Smooth muscle cell (in vitro differentiated cells): Measurements from ENCODE around the gene DPP4. TPM values are rescaled to one million over a fixed set of nuclear protein-coding genes. Genes with fewer than 3 reads are reported as not detected.

Source experiments
- DNase-seq: peaks from one replicate; lab custom pipeline; 2025; ENCODE audit not compliant: unreplicated experiment; lab: John Stamatoyannopoulos, UW
- H2AFZ ChIP-seq: fragments of 200-600 bp; sonication (generic); 2 replicates; pipeline ENCODE4 v1.6.0; 2016; ENCODE audit warnings: antibody characterized with exemption, low read depth, mild to moderate bottlenecking
- H3F3A ChIP-seq: fragments of 200-600 bp; sonication (generic); 2 replicates; pipeline ENCODE4 v1.6.0; 2017; ENCODE audit warnings: antibody characterized with exemption, low read depth
- H3K27ac ChIP-seq: fragments of 200-600 bp; sonication (generic); 2 replicates; pipeline ENCODE4 v1.5.1; 2016; ENCODE audit warnings: low read depth, mild to moderate bottlenecking
- H3K27me3 ChIP-seq: fragments of 200-600 bp; sonication (generic); 2 replicates; pipeline ENCODE4 v1.6.1; 2016; ENCODE audit warnings: low read depth, mild to moderate bottlenecking
- H3K36me3 ChIP-seq: fragments of 200-600 bp; sonication (generic); 2 replicates; pipeline ENCODE4 v1.5.1; 2016; ENCODE audit warnings: low read depth
- H3K4me1 ChIP-seq: fragments of 200-600 bp; sonication (generic); 2 replicates; pipeline ENCODE4 v1.5.1; 2016; ENCODE audit warnings: low read depth
- H3K4me2 ChIP-seq: fragments of 200-600 bp; sonication (generic); 2 replicates; pipeline ENCODE4 v1.6.0; 2016; ENCODE audit warnings: mild to moderate bottlenecking
- H3K4me3 ChIP-seq: fragments of 200-600 bp; sonication (generic); 2 replicates; pipeline ENCODE4 v1.5.1; 2016; ENCODE audit warnings: mild to moderate bottlenecking
- H3K79me2 ChIP-seq: fragments of 200-600 bp; sonication (generic); 2 replicates; pipeline ENCODE4 v1.6.0; 2016; ENCODE audit warnings: low read depth, mild to moderate bottlenecking
- H3K9ac ChIP-seq: fragments of 200-600 bp; sonication (generic); 2 replicates; pipeline ENCODE4 v1.6.0; 2016; ENCODE audit warnings: low read depth
- H3K9me3 ChIP-seq: fragments of 200-600 bp; sonication (generic); replicated peaks from 2 replicates; pipeline ENCODE4 v1.5.1; 2016; ENCODE audit warnings: low read depth
- H4K20me1 ChIP-seq: fragments of 200-600 bp; sonication (generic); 2 replicates; pipeline ENCODE4 v1.6.0; 2016; ENCODE audit warnings: low read depth
- WGBS: methylation state at CpG from one replicate; pipeline ENCODE4 v1.1.7; 2016; ENCODE audit warnings: low lambda C conversion rate; 5-methylcytosine and 5-hydroxymethylcytosine counted together
- polyA plus RNA-seq: library from polyadenylated mRNA; unstranded; fragments of >200 nt; fragmentation: Nextera tagmentation; extraction: Ambion mirVana; gene quantifications from 2 replicates; pipeline ENCODE4 v1.2.1, GENCODE V29; 2016
- total RNA-seq: library from RNA; depleted of rRNA; stranded (reverse); fragments of >200 nt; gene quantifications from 2 replicates; pipeline ENCODE4 v1.2.3, GENCODE V29; 2014
- TF ChIP-seq, protein P1 (sequence below): fragments of 200-600 bp; sonication (generic); IDR thresholded peaks from 2 replicates; pipeline ENCODE4 v1.5.1; 2017; ENCODE audit warnings: borderline replicate concordance, mild to moderate bottlenecking, antibody characterized with exemption; ENCODE audit not compliant: insufficient read depth, poor library complexity, severe bottlenecking

DPP4 gene
- total and polyA plus RNA-seq, 2 experiments from 2014 or later, result 17.6 to 32.0 TPM

DNA sequence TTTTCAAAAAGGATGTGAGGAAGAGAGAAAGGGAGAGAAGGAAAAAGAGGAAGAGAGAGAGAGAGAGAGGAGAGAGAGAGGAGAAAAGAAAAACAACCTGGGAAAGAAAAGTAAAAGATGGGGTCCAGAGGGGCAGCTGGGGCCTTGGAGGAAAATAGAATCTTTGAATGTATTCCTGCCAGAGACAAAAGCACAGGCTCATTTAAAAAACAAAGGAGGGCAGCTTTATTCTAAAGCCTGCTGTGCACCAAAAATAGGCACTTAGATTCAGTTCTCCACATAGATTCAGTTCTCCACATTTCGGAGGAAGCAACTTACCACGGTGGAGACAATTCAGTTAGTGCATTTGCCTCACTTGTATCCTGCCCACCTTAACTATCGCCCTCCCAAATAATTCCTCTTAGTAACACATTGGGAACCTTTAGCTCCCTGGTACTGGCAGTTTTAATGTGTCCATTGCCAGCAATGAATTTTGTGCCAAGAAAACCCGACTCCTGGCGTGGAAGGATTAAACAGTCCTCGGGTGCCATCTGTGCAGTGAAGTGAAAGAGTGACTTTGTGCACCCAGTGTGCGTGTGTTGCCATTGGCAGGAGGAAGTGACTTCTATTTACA is 71.3 kb downstream of the DPP4 start:
- no peak overlapping the region for H3K4me3 ChIP-seq

DNA sequence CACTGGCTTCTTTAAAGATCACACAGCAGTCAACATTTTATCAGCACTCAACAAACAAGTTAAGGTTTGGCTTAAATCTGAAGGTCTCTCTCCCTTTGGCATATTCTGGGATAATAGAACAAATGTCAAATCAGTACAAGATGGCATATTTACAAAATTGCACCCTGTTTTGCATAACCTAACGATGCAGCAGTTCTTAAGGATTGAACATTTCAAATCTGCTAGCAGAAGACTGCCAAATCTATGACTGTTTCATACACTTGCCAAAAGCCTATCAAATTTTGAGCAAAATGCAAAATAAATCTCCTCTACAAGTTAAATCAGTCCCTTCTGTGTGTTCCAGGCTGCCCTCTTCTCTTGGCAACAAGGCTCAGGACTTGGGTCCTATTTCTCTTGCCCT is 73.6 kb downstream of the DPP4 start:
- TF ChIP-seq, protein P1, sequence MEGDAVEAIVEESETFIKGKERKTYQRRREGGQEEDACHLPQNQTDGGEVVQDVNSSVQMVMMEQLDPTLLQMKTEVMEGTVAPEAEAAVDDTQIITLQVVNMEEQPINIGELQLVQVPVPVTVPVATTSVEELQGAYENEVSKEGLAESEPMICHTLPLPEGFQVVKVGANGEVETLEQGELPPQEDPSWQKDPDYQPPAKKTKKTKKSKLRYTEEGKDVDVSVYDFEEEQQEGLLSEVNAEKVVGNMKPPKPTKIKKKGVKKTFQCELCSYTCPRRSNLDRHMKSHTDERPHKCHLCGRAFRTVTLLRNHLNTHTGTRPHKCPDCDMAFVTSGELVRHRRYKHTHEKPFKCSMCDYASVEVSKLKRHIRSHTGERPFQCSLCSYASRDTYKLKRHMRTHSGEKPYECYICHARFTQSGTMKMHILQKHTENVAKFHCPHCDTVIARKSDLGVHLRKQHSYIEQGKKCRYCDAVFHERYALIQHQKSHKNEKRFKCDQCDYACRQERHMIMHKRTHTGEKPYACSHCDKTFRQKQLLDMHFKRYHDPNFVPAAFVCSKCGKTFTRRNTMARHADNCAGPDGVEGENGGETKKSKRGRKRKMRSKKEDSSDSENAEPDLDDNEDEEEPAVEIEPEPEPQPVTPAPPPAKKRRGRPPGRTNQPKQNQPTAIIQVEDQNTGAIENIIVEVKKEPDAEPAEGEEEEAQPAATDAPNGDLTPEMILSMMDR, result no peak
- Histone ChIP-seq H3K27ac (no peak overlapping the region), H3K36me3 (no peaks in the 10 kb centered on the region), H3K4me3 (no peak overlapping the region), H3K4me2 (no peak overlapping the region), H4K20me1 (no peaks in the 10 kb centered on the region), H3F3A (no peaks in the 10 kb centered on the region), H2AFZ (no peak overlapping the region), H3K9ac (no peak overlapping the region), H3K4me1 (peaks cover 16% of the 10 kb centered on the region), H3K79me2 (no peaks in the 10 kb centered on the region), H3K27me3 (no peaks in the 10 kb centered on the region), H3K9me3 (no peaks in the 10 kb centered on the region)
- WGBS, result 96% methylated on average over 1 of the region's 1 CpG
- no peak for DNase-seq

More for the DNA sequence above, 71.3 kb downstream of the DPP4 start:
- H2AFZ ChIP-seq, result no peak overlapping the region
- H3K9ac ChIP-seq, result no peak overlapping the region
- no peak for DNase-seq
- WGBS, result 84% methylated on average over 7 of the region's 7 CpGs
- no peaks in the 10 kb centered on the region for H3K9me3 ChIP-seq
- H3K36me3 ChIP-seq, result no peaks in the 10 kb centered on the region
- H3K27ac ChIP-seq, result no peak overlapping the region
- no peaks in the 10 kb centered on the region for H3K27me3 ChIP-seq
- no peaks in the 10 kb centered on the region for H3F3A ChIP-seq
- no peak overlapping the region for H3K4me2 ChIP-seq
- H3K4me1 ChIP-seq, result peaks cover 16% of the 10 kb centered on the region
- no peaks in the 10 kb centered on the region for H3K79me2 ChIP-seq
- TF ChIP-seq, protein P1, result no peak
- H4K20me1 ChIP-seq, result no peaks in the 10 kb centered on the region

DNA sequence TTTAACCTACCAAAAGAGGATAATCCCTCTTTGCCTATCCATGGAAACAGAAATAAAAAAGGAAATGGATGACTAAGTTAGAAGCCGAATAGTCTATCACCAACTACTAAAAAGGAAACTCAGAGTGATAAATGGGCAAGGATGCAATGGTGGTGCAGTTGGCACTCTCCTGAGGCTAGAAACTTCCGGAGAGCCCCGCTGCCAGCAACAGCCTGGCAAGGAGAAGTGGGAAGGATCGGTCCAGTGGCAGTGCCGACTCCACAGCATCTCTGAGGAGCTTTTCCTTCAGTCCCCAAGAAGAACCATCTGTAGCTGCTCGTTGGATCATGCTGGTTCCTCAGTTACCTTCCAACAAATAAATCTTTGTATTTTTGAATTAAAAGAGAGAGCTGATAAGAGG is 74.7 kb downstream of the DPP4 start:
- Histone ChIP-seq H3K27ac (no peak overlapping the region), H3K36me3 (no peaks in the 10 kb centered on the region), H3K4me3 (no peak overlapping the region), H3K9ac (no peak overlapping the region), H3K4me1 (peaks cover 16% of the 10 kb centered on the region), H3K4me2 (no peak overlapping the region), H3K9me3 (no peaks in the 10 kb centered on the region), H3K27me3 (no peaks in the 10 kb centered on the region), H4K20me1 (no peaks in the 10 kb centered on the region), H2AFZ (no peak overlapping the region), H3K79me2 (no peaks in the 10 kb centered on the region), H3F3A (no peaks in the 10 kb centered on the region)
- DNase-seq, result no peak
- WGBS, result 76% methylated on average over 6 of the region's 6 CpGs
- TF ChIP-seq, protein P1, result no peak

DNA sequence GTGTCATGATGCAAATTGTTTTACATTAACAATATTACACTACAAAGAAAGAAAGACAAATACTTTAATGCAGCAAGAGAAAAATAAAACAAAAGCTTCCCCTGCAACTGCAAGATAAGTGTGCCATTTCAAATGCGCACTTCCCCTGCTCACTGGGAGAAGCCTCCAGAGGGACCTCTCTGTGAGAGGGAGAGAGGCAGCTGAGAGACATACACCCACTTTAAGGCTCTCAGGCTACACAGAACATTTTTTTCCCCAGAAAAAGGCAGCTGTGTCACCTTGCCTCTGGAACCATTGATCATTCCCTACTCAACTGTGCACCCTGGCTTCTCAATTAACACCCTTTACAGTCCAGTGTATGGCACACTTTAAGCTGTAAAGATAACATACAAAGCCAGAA is 75.2 kb downstream of the DPP4 start:
- Histone ChIP-seq H2AFZ (no peak overlapping the region), H3K36me3 (no peaks in the 10 kb centered on the region), H3K79me2 (no peaks in the 10 kb centered on the region), H3K4me1 (peaks cover 16% of the 10 kb centered on the region), H3K27ac (no peak overlapping the region), H3K9me3 (no peaks in the 10 kb centered on the region), H3K4me3 (no peak overlapping the region), H3K9ac (no peak overlapping the region), H3F3A (no peaks in the 10 kb centered on the region), H3K4me2 (no peak overlapping the region), H3K27me3 (no peaks in the 10 kb centered on the region), H4K20me1 (no peaks in the 10 kb centered on the region)
- WGBS, result 86% methylated on average over 1 of the region's 1 CpG
- TF ChIP-seq, protein P1, result no peak
- no peak for DNase-seq
